Left renal cortex interstitium (tissue), 4 donors: ENCODE measurements around the gene TMEM19. TPM values are rescaled to one million over a fixed set of nuclear protein-coding genes. Genes with fewer than 3 reads are reported as not detected.
"Not testable (repeated sequence)": the region's sequence is repeated elsewhere in the genome, so short reads cannot be mapped to it uniquely, and the experiment has no call there.

Experiments used
- DNase-seq, 4 donors: peaks; one replicate each; pipeline ENCODE4 v3.0.0-alpha.2; 2013; ENCODE audit warnings: low read depth in 4 of 4, low spot score in 2 of 4, missing footprints in 1 of 4
- polyA plus RNA-seq, 4 donors: library from polyadenylated mRNA; unstranded; fragments of 120-200 nt; gene quantifications; one replicate each; pipeline ENCODE4 v1.2.1, GENCODE V29; 2013; ENCODE audit not compliant: insufficient read length in 4 of 4

TMEM19 gene
- polyA plus RNA-seq, 4 donors = 32.4 to 43.3 (median 36.1) TPM

- no peak for DNase-seq
These were observed 21.3 kb upstream of the TMEM19 start for GRCh38 chr12:71664411-71665089.

- no peak for DNase-seq
These were observed 20.8 kb upstream of the TMEM19 start for GRCh38 chr12:71665090-71665463.

DNA sequence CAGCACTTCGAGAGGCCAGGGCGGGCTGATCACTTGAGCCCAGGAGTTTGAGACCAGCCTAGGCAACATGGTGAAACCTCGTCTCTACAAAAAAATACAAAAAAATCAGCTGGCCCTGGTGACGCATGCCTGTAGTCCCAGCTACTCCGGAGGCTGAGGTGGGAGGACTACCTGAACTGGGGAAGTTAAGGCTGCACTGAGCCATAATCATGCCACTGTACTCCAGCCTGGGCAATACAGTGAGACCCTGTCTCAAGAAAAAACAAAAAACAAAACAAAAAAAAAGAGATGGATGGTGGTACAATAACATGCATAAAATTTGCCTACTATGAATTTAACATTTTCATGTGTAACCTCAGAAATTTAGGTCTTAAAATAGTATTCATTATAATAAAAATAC lies 19.6 kb upstream of the TMEM19 start:
- no peak for DNase-seq

- DNase-seq = no peak
These were observed 14.6 kb upstream of the TMEM19 start for GRCh38 chr12:71671311-71671710.

DNA sequence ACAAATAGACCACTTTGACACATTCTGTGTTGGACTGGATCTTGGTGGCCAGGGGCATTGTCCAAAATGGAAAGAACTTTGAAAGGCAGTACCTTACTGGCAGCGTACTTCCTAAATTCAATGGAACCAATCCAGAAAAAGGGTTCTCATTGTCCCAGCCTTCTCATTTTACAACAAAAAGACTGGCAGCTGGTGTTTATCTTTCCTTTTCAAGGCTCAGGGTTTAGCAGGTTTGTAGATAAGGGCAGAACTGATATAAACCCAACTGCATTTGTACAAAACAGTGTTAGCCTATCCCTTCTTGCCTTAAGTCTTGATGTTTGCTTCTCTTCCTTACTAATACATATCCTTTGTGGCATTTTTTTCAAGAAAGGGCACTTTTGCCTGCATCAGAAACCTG lies 14.1 kb upstream of the TMEM19 start:
- DNase-seq = no peak

DNA sequence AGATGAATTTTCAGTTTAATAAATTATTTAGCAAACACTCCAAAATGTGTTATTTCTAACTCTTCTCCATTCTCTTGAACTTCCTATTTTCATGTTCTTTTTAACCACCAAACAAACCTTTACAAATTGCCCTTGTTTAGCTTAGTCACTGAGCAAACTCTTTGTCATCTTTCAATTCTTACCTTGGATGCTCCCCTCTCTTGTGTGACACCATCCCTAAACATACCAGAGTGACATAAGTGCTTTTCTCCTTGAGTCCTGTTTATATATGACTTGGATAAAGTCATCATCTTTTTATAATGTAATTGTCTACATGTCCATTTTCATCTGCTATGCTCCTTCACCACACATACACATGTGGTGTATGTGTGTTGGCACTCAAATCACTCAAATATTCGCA lies 3.4 kb upstream of the TMEM19 start:
- no peak for DNase-seq

DNA sequence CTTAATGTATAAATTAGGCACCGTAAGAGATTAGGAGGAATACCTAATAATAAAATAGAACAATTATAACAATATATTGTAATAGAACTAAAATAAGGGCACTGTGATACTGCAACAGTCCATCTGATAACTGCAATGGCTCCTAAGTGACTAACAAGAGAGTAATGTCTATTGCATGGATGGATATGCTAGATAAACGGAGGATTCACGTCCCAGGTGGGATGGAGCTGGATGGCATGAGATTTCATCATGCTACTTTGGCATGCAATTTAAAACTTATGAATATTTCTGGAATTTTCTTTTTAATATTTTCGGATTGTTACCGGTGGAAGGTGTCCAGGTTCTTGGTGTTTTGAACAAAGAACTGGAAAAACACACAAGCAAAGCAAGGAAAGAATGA lies 2.2 kb upstream of the TMEM19 start:
- DNase-seq = no peak

GRCh38 chr12:71684081-71684480 lies 1.8 kb upstream of the TMEM19 start:
- no peak for DNase-seq

DNA sequence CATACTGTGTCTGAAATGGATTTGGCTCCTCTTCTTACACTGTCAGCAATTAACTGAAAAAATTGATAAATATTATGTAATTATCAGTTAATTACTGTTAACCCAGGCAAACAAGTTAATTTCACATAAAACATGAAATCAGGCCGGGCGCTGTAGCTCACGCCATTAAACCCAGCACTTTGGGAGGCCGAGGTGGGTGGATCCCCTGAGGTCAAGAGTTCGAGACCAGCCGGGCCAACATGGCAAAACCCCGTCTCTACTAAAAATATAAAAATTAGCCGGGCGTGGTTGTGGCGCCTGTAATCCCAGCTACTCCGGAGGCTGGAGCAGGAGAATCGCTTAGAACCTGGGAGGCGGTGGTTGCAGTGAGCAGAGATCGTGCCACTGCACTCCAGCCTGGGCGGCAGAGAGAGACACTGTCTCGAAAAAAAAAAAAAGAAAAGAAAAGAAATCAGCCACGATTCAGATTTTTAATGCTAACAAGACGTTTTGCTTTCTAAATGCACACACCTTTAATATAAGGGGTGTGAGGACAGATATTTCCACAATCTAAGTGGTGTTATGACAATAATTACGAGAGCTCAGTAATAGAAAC lies 473 bp upstream of the TMEM19 start:
- DNase-seq = peak in 1 of 4 donors; percentile 17

- no peak for DNase-seq
These were observed 760 bp downstream of the TMEM19 start for GRCh38 chr12:71686658-71687025.

DNA sequence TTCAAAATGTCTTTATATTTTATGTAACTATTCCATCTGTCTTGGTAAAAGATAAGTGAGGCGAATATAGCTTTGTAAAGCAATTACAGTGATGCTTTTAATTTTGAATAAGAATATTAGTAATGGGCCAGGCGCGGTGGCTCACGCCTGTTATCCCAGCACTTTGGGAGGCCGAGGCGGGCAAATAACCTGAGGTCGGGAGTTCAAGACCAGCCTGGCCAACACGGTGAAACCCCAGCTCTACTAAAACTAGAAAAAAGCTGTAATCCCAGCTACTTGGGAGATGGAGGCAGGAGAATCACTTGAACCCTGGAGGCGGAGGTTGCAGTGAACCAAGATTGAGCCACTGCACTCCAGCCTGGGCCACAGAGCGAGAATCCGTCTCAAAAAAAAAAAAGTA lies 1.3 kb downstream of the TMEM19 start:
- not testable (repeated sequence) for DNase-seq

DNA sequence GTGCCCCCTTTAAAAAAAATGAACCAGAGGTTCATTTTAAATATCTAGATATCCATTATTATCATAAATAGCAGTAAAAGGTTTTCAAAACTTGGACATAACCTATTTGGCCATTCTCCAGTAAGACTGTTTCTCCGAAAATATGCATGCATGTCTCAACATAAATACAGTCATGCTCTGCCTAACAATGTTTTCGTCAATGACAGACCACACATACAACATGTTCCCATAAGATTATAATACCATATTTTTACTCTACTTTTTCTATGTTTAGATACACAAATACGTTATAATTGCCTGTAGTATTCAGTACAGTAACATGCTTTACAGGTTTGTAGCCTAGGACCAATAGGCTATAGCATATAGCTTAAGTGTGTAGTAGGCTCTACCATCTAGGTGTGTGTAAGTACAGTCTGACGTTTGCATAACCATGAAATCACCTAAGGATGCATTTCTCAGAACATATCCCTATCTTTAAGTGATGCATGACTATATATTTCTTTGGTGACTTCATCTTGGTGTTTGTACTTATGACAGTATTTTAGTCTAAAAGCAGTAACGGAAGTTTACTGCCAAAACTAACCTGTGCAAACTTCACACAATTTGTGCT lies 3.2 kb downstream of the TMEM19 start:
- DNase-seq = no peak

DNA sequence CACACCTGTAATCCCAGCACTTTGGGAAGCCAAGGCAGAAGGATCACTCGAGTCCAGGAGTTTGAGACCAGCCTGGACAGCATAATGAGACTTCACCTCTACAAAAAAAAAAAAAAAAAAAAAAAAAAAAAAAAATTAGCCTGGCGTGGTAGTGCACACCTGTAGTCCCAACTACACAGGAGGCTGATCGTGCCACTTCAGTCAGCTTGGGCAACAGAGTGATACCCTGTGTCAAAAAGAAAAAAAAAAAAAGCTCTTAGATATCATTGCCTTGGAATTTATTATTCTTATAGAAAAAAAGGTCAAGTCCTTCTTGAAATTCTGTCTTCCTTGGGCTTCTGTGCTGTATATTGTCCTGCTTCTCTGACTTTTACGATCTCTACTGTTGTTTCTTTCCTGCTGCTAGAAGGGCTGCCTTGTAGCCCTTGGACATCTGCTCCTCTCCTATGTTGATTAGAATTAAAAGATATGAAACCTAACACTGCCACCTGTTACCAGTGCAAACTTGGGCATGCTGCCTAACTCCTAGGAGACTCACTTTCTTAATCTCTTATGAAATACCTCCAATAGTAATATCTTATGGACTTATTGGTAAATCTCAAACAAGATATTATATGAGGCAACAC lies 5.7 kb downstream of the TMEM19 start:
- no peak for DNase-seq

DNA sequence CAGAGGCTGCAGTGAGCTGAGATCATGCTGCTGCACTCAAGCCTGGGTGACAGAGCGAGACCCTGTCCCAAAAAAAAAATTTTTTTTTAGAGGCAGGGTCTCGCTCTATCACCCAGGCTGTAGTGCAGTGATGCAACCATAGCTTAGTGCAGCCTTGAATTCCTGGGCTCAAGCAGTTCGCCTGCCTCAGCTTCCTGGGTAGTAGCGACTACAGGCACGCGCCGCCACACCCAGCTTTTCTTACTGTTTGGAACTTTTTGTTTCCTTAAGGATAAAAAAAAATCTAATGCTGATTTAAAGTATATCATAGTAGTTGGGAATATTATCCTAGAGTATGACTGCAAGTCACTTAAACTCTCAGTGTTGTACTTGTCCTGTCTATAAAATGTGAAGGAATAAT lies 7.2 kb downstream of the TMEM19 start:
- DNase-seq = no peak

GRCh38 chr12:71693651-71694050 lies 7.8 kb downstream of the TMEM19 start:
- not testable (repeated sequence) for DNase-seq

- DNase-seq = no peak
These were observed 8.4 kb downstream of the TMEM19 start for GRCh38 chr12:71694099-71694820.

- no peak for DNase-seq
These were observed 9.9 kb downstream of the TMEM19 start for GRCh38 chr12:71695782-71696181.

- not testable (repeated sequence) for DNase-seq
These were observed 16.3 kb downstream of the TMEM19 start for GRCh38 chr12:71702181-71702580.

- DNase-seq = no peak
These were observed 16.7 kb downstream of the TMEM19 start for GRCh38 chr12:71702590-71702989.

DNA sequence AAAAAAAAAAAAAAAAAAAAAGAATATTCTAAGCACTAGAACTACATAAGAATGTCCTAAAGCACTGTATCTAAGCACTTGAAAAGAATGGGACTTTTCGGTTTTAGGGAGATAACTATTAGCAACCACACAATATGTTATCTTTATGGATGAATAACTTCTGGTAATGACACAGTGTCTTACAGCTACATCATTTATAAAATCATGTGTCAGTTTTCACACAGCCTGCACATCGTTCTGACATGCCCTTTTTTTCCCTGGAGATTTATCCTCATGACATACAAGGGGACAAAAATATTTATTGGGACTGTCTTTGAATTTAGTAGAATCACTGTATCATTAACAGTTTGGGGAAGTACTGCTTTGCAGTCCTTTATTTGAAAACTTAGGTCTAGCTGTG lies 17.3 kb downstream of the TMEM19 start:
- DNase-seq = no peak

GRCh38 chr12:71704920-71705319 lies 19.0 kb downstream of the TMEM19 start:
- DNase-seq = no peak
